Glomerular visceral epithelial cell (primary cell): ENCODE data around the gene FCF1.
"Not testable (repeated sequence)": the region's sequence is repeated elsewhere in the genome, so short reads cannot be mapped to it uniquely, and the experiment has no call there.

Source experiments
- DNase-seq: peaks from one replicate; pipeline ENCODE4 v3.0.0-alpha.2; 2016; ENCODE audit errors: extremely low spot score

FCF1 gene

DNA sequence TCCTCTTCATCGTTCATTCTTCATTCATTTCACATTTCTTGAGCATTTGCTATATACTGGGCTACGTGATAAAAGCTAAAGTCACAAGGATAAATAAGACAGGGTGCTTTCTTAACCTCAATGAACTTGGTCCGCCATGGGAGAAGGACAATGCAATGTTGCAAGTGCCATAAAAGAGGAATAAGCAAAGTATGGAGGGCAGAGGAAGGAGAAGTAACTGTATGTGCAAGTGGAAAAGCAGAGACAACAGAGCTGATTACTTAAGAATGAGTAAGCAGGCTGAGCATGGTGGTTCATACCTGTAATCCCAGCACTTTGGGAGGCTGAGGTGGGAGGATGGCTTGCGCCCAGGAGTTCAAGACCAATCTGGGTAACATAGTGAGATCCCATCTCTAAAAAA lies 14.5 kb upstream of the FCF1 start:
- no peak for DNase-seq

DNA sequence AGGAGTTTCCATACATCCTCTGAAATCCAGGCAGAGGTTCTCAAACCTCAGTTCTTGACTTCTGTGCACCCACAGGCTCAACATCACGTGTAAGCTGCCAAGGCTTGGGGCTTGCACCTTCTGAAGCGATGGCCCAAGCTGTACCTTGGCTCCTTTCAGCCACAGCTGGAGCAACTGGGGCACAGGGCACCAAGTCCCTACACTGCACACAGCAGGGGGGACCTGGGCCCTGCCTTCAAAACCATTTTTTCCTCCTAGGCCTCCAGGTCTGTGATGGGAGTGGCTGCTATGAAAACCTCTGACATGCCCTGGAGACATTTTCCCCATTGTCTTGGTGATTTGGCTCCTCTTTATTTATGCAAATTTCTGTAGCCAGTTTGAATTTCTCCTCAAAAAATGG lies 10.7 kb upstream of the FCF1 start:
- DNase-seq = no peak

DNA sequence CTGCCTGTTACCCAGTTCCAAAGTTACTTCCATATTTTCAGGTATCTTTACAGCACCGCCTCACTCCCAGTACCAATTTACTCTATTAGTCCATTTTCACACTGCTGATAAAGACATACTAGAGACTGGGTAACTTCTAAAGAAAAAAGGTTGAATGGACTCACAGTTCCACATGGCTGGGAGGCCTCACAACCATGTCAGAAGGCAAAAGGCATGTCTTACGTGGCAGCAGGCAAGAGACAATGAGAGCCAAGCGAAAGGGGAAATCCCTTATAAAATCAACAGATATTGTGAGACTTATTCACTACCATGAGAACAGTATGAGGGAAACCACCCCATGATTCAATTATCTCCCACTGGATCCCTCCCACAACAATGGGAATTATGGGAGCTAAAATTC lies 9.9 kb upstream of the FCF1 start:
- DNase-seq = no peak

DNA sequence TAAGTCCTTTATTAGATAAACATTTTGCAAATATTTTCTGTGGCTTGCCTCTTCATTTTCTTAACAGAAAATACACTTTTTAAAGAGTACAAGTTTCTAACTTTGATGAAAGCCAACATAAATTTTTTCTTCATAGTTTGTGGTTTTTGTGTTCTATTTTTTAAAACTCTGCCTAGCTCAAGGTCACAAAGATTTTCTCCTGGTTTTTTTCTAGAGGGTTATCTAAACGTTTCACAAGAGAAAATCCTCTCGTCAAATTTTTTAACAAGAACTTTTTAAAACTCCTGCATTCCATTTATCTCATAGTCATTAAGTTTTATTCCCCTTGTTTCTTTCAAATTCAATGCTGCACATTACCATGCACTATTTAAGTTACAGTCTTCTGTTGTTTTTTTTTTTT lies 8.3 kb upstream of the FCF1 start:
- no peak for DNase-seq

DNA sequence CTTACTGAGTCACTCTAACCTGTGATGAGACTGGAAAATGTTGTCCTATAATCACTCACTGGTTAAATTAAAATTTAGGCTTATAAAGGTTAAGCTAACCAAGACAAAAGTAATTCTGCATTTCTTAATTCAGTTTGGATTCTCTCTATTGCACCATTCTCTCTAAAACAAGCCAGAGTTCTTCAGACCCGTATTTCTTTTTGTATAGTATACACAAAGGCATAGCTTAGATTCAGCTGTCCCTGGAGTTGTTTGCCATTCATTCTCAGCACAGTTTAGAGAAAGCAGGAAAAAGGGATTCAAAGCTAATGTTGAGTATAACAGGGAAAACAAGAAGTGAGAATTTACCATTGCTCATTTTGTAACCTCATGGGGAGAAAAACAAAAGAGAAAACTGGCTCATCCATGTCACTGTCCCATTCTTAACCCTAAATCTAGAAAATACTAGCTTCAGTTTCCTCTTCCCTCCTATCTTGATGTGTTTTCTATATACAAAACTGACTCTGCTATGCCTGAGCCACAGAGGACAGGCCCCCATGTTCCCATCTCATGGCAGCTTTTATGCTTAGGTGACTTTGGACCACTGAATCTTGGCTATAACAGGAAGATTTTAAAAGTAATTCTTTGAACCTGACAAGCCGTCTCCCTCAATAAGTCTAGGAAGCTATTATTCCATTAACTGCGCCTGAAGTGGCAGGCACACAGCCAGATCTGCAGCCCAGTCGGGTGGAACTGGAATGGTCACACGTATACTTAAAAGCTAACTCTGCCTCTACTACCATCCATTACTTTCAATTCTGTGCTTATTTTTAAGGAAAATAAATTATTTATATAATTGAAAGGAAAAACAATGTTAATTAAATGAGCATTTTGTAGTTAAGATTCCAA lies 7.1 kb upstream of the FCF1 start:
- peak; percentile 68 for DNase-seq

DNA sequence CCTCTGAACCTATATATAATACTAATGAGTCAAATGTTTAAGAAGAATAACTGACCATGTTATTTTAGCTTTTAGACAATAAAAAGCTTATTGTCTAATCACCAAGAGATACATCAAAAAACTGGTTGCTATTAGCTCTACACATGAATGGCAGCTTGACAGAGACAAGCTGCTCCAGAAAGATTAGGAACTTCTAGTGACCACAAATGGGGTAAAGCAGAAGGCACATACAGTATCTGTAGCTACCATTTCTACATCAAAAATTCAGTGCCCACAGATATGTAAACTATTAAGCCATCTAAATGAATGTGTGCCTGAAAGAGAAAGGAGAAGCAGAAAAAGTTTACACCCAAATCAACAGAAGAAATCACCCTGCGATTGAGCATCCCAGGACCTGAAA lies 2.5 kb upstream of the FCF1 start:
- DNase-seq = no peak

DNA sequence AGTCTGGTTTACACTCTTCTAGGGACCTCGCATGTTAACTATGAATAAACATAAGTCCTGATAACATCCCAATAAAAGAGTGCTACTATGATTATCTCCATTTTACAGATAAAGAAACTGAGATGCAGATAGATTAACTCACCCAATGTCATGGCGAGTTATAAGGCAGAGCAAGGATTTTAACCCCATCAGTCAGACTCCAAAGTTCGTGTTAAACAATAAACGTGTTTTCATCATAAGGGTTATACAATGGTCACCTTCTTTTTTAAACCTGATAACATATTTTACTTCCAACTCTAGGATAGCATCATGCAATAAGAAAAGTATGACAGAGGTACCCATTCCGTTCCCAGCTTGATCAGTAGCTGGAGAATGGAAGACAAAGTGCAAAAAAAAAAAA lies 1.3 kb upstream of the FCF1 start:
- no peak for DNase-seq

DNA sequence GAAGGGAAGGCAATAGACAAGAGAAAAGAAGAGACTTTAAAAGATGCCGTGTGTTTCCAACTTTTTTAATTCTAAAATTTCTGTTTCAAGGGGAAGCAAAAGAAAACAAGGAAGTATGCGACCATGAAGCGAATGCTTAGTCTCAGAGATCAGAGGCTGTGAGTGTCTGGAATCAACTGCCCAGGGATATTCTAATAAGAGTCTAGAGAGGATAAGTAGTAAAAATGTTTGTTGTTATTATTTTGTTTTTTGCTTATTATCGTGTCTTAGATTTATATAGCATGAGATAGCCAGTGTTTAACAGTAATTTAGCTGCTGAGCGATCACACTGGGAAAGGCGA lies 421 bp downstream of the FCF1 start:
- DNase-seq = no peak

DNA sequence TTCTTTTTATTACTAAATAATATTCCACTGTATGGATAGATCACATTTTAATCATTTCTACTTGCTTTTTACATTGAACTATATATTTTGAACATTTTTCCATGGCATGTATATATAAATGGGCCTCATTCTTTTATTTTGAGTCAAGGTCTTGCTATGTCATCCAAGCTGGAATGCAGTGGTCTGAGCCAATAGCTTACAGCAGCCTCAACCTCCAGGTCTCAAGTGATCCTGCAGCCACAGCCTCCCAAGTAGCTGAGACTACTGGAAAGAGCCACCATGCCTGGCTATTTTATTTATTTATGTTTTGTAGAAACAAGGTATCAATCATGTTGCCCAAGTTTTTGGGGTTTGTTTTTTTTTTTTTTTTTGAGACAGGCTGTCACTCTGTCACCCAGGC lies 7.6 kb downstream of the FCF1 start:
- DNase-seq = no peak

DNA sequence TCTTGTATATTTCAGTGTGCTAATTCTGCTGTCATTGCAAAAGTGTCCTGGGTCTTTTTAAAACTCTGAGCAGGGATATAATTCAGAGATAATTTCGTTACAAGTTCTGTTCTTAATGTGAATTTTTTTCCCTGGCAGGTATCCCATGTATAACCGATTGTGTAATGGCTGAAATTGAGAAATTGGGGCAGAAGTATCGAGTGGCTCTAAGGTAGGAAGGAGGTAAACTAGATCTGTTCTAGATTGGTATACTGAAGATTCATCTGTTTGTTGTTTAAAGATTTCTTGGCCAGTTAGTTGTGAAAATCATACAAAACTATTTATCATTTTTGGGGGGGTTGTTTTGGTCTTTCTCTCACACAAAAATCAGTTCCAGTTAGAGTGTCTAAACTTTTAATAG lies 10.2 kb downstream of the FCF1 start:
- DNase-seq = no peak

DNA sequence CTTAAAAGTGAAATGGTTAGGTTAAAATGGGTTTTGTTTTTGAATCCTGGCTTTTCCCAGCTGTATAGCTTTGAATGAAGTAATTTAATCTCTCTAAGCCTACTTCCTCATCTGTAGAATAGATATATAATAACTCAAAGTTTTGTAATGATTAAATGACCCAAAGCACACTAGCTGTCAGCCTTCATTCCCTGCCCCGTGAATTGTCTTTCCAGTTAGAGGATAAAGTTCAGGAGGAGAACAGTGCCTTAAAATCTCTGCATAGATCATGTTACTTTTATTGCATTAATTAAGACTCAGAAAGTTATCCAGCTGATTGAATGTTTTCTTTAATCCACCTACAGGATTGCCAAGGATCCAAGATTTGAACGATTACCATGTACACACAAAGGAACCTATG lies 19.4 kb downstream of the FCF1 start:
- no peak for DNase-seq

DNA sequence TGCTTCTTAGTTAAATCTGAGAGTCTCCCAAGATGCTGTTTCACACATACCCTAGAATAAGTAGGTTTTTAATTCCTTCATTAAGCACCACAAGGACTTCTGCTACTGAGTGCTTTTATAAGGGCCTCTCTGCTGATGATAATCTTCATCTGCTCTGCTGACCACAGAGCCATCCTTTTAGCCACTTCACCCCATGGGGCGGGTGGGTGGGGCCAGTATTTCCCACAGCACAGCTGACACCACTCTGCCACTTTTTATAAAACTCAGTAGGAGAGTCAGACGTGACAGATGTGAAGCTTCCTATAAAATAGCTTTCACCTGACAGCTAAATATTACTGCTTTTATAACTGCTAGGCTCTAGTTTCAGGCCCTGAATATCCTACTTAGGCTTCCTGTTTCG lies 20.3 kb downstream of the FCF1 start:
- no peak for DNase-seq

DNA sequence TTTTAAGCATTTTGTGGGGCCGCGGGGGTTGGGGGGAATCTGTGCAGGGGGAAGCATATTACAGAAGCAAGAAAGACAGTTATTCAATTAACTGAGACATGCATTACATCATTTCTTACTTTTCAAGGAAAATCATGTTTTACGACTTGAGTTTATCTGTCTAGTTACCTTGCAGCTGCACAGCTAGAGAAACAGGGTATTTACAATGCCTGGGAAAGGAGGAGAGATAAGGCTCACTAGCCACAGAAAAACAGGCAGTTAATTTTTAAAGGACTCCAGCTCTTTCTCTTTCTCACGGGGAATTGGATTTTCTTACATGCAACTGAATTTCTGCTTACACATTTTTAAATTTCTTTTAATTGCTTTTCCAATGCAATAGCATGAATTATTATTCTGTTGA lies 22.2 kb downstream of the FCF1 start:
- DNase-seq = no peak

DNA sequence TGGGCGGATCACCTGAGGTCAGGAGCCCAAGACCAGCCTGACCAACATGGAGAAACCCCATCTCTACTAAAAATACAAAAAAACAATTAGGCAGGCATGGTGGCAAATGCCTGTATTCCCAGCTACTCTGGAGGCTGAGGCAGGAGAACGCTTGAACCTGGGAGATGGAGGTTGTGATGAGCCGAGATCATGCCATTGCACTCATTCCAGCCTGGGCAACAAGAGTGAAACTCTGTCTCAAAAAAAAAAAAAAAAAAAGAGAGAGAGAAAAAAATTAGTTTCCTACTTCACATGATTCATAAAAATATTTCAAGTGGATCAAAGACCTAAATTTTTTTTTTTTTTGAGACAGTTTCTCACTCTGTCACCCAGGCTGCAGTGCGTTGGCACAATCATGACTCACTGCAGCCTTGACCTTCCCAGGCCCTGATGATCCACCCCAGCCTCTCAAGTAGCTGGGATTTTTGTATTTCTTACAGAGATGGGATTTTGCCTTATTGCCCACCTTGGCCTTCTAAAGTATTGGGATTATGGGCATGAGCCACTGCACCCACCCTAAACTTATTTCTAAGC lies 24.9 kb downstream of the FCF1 start:
- DNase-seq = peak; percentile 38

DNA sequence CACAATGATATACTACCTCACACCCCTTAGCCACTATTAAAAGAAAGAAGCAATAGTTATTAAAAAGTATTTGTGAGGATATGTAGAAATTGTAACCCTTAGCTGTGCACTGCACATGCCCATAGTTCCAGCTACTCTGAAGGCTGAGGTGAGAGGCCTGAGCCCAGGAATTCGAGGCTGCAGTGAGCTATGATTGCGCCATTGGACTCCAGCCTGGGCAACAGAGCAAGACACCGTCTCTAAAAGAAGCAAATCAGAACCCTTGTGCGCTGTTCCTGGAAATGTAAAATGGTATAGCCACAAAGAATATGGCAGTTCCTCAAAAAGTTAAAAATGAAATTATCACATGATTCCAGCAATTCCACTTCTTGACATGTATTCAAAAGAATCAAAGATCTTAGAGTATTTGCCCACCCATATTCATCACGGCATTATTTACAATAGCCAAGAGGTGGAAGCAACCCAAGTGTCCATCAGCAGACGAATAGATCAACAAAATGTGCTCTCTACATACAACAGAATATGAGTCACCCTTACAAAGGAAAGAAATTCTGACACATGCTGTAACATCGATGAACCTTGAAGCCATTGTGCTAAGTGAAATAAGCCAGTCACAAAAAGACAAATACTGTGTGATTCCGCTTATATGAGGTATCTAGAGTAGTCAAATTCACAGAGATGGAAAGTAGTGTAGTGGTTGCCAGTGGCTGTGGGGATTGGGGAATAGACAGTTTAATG lies 26.5 kb downstream of the FCF1 start:
- DNase-seq = no peak

DNA sequence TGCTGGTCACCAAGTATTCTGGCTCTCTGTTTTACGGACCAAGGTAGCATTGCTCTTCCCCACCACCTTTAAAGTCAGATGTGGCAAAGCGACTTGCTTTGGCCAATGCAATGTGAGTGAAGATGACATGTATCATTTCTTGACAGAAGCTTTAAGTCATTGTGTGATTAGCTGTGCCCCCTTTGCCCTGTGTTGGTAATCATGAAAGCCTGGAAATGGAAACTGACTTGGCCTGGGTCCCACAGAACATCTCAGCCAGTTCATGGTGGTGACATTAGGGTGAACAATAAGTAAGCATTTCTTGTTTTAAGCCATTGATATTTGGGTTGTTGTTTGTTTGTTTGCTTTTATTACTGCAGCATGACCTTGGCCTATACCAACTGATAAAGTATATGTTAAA lies 34.3 kb downstream of the FCF1 start:
- no peak for DNase-seq

DNA sequence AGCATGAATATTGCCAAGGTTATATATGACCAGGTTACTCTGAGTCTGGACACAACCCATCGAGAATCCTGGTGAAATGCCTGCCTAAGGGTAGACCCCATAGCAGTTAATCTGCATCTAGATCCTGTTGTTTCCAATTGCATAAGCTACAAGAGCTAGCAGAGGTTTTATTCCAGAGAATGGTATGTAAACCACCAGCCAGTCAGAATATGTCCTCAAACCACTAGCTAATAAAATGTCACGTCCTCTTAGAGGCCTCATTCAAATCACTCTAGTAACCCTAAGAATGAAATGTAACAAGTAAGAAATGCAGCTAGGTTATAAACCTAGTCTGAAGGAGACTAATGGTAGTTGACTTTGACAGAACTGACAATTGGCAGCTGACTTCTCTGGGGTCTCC lies 41.2 kb downstream of the FCF1 start:
- no peak for DNase-seq

DNA sequence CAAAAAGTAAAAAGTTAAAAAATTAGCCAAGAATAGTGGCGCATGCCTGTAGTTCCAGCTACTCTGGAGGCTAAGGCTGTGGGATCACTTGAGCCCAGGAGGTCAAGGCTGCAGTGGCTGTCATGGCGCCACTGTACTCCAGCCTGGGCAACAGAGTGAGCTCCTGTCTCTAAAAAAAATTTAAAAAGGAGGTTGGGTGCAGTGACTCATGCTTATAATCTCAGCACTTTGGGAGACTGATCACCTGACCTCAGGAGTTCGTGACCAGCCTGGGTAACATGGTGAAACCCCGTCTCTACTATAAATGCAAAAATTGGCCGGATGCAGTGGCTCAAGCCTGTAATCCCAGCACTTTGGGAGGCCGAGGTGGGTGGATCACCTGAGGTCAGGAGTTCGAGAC lies 42.0 kb downstream of the FCF1 start:
- DNase-seq = no peak

DNA sequence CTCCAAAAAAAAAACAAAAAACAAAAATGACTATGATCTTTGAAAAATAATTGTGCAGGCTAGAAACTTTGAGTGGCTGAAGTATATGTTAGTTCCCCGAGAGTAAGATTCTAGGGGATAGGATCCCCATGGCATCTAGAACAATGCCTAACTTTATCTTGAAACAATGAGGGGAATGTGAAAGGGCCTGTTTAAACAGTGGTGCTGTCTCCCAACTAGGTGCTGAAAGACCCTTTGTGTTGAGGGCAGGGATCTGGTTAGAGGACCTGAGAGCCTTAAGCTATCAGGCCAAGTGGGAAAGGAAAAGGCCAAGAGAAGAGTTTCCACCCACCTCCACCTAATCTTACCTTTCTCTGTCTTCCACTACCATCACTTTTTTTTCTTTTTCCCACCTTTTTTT lies 43.4 kb downstream of the FCF1 start:
- no peak for DNase-seq

DNA sequence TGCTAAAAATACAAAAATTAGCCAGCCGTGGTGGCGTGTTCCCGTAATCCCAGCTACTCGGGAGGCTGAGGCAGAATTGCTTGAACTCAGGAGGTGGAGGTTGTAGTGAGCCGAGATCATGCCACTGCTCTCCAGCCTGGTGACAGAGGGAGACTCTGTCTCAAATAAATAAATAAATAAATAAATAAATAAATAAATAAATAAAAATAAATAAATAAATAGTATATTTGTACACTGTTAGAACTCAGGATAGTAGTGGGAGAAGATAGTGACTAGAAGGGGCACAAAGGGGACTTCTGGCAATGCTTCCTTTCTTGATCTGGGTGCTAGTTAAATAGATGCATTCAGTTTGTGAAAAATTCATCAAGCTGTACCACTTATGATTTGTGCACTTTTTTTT lies 45.6 kb downstream of the FCF1 start:
- not testable (repeated sequence) for DNase-seq

DNA sequence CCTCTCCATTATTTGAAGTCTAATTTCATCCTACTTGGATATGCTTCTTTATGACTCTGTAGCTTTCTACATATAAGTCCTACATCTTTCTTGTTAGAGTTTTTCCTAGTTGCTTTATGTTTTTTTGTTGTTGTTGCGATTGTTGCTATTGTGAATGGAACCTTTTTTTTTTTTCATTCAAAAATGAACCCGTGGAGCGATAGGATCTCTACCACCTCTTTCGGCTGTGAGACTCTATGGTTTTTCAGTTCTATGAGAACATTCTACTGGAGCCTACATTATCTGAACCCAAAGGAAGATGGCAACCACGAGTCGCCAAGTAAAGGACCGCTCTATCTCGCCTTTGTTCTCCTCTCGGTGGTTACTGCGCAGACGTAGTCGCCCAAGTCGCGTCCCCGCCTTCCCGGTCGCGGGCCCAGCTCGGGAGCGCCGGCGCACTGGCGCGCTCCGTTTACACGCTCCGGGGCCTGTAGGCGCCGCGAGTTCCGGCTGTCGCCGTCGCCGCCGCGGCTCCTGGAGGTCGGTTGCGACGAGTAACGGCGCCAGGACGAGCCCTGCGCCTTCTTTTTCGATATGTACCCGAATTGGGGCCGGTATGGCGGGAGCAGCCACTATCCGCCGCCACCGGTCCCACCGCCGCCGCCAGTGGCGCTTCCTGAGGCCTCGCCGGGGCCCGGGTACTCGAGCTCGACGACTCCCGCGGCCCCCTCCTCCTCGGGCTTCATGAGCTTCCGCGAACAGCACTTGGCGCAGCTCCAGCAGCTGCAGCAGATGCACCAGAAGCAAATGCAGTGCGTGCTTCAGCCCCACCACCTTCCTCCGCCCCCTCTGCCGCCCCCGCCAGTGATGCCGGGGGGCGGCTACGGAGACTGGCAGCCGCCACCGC lies 50.2 kb downstream of the FCF1 start, which contains the start of gene YLPM1:
TSS of gene YLPM1 (plus strand) at position 400 of the 886 bp plus-strand sequence. CDS start at position 574, 174 bp downstream.
- peak; percentile 97 for DNase-seq
